H1 (cell line): ENCODE data around the gene KCNH1. TPM values are rescaled to one million over a fixed set of nuclear protein-coding genes. Genes with fewer than 3 reads are reported as not detected.

Experiments used
- CTCF ChIA-PET: fragments of 300-600 bp; sonication (Branson Sonifier 250); formaldehyde crosslinking; loops from one replicate; lab custom pipeline; 2021; ENCODE audit not compliant: partially characterized antibody; lab: Charles Lee
- POLR2A ChIA-PET: fragments of 300-600 bp; sonication (Branson Sonifier 250); formaldehyde crosslinking; loops from one replicate; lab custom pipeline; 2021; ENCODE audit warnings: inconsistent platforms; ENCODE audit not compliant: partially characterized antibody; lab: Charles Lee
- DNase-seq, 2 experiments: peaks; one replicate each; pipeline versions ENCODE4 v3.0.0 to v3.0.0-alpha.2; 2010 to 2022; ENCODE audit warnings: low spot score in 2 of 2, low read depth in 1 of 2, mixed read lengths in 1 of 2
- FAIRE-seq: peaks from 2 replicates; lab custom pipeline; 2011; peaks lifted over from hg19 to GRCh38; lab: Jason Lieb, UNC
- H2AFZ ChIP-seq: 2 replicates; pipeline ENCODE4 v1.8.1; 2012; ENCODE audit warnings: low read length, inconsistent platforms
- H2AK5ac ChIP-seq: 2 replicates; pipeline ENCODE4 v1.6.1; 2013; ENCODE audit warnings: low read depth, low read length
- H2BK120ac ChIP-seq: replicated peaks from 2 replicates; pipeline ENCODE3; 2013; ENCODE audit warnings: low read depth, low read length, inconsistent platforms
- H2BK12ac ChIP-seq: 2 replicates; pipeline ENCODE4 v1.6.1; 2013; ENCODE audit warnings: low read depth, low read length
- H2BK15ac ChIP-seq: 2 replicates; pipeline ENCODE4 v1.6.1; 2013; ENCODE audit warnings: low read length
- H2BK20ac ChIP-seq: 2 replicates; pipeline ENCODE4 v1.6.1; 2013; ENCODE audit warnings: low read length
- H2BK5ac ChIP-seq: 2 replicates; pipeline ENCODE4 v1.6.1; 2013; ENCODE audit warnings: low read depth, low read length
- H3K14ac ChIP-seq: 2 replicates; pipeline ENCODE4 v1.6.1; 2013; ENCODE audit warnings: inconsistent platforms; ENCODE audit not compliant: insufficient read length
- H3K18ac ChIP-seq: 2 replicates; pipeline ENCODE4 v1.6.1; 2013; ENCODE audit warnings: low read length; ENCODE audit errors: extremely low read depth
- H3K23ac ChIP-seq: 2 replicates; pipeline ENCODE4 v1.6.1; 2013; ENCODE audit warnings: inconsistent platforms; ENCODE audit not compliant: insufficient read length
- H3K23me2 ChIP-seq: 2 replicates; pipeline ENCODE4 v1.6.1; 2013; ENCODE audit warnings: low read depth, low read length
- H3K27ac ChIP-seq: 2 replicates; pipeline ENCODE4 v1.6.1; 2011; ENCODE audit warnings: low read depth, low read length, inconsistent platforms
- H3K27me3 ChIP-seq, 4 experiments: replicated peaks in 1 of 4; 1 replicate in 1 of 4; 2 replicates in 3 of 4; pipeline versions ENCODE4 v1.6.1 to v1.8.1; 2011 to 2013; ENCODE audit warnings: low read length in 3 of 4, mild to moderate bottlenecking in 3 of 4, inconsistent platforms in 2 of 4, mixed read lengths in 2 of 4, moderate library complexity in 1 of 4; ENCODE audit not compliant: control insufficient read depth in 3 of 4, insufficient read depth in 3 of 4; ENCODE audit errors: extremely low read depth in 1 of 4
- H3K36me3 ChIP-seq, 4 experiments: 2 replicates each; pipeline versions ENCODE4 v1.6.1 to v1.8.1; 2011 to 2013; ENCODE audit warnings: mild to moderate bottlenecking in 4 of 4, low read length in 3 of 4, moderate library complexity in 2 of 4, control low read depth in 1 of 4, inconsistent platforms in 1 of 4; ENCODE audit not compliant: insufficient read depth in 4 of 4, control insufficient read depth in 2 of 4
- H3K4ac ChIP-seq: replicated peaks from 2 replicates; pipeline ENCODE3; 2013; ENCODE audit warnings: low read length, low read depth, mixed read lengths, inconsistent platforms; ENCODE audit not compliant: insufficient read length
- H3K4me1 ChIP-seq, 4 experiments: replicated peaks in 1 of 4; 1 replicate in 1 of 4; 2 replicates in 3 of 4; pipeline versions ENCODE4 v1.6.1 to v1.8.1; 2011 to 2013; ENCODE audit warnings: low read length in 3 of 4, inconsistent platforms in 2 of 4, mixed read lengths in 1 of 4; ENCODE audit not compliant: insufficient read depth in 4 of 4, control insufficient read depth in 3 of 4
- H3K4me2 ChIP-seq, 2 experiments: 2 replicates each; pipeline versions ENCODE4 v1.6.1 to v1.8.1; 2011 to 2013; ENCODE audit warnings: low read depth in 2 of 2, low read length in 2 of 2, control low read depth in 1 of 2, inconsistent platforms in 1 of 2, mild to moderate bottlenecking in 1 of 2; ENCODE audit not compliant: insufficient read depth in 1 of 2
- H3K4me3 ChIP-seq, 4 experiments: fragments of 200-600, 300-600 bp in 1 of 4; sonication (generic), shearing (Covaris generic), sonication (Bioruptor Twin) in 1 of 4; 2 replicates each; pipeline versions ENCODE4 v1.5.1 to v1.8.1; 2011 to 2016; ENCODE audit warnings: low read length in 4 of 4, low read depth in 3 of 4, control low read depth in 2 of 4, inconsistent platforms in 2 of 4, mild to moderate bottlenecking in 2 of 4, mixed read lengths in 1 of 4, moderate library complexity in 1 of 4; ENCODE audit not compliant: insufficient read depth in 2 of 4; ENCODE audit errors: extremely low read depth in 1 of 4
- H3K56ac ChIP-seq: replicated peaks from 2 replicates; pipeline ENCODE3; 2013; ENCODE audit warnings: low read depth, mild to moderate bottlenecking, mixed read lengths, low read length, inconsistent platforms; ENCODE audit not compliant: insufficient read length
- H3K79me1 ChIP-seq: 2 replicates; pipeline ENCODE4 v1.6.1; 2013; ENCODE audit warnings: low read depth, low read length, control low read depth
- H3K79me2 ChIP-seq, 2 experiments: 2 replicates each; pipeline versions ENCODE4 v1.6.1 to v1.8.1; 2012 to 2013; ENCODE audit warnings: low read length in 2 of 2, mild to moderate bottlenecking in 2 of 2, inconsistent platforms in 1 of 2; ENCODE audit not compliant: insufficient read depth in 2 of 2, control insufficient read depth in 1 of 2
- H3K9ac ChIP-seq, 4 experiments: replicated peaks in 1 of 4; 1 replicate in 1 of 4; 2 replicates in 3 of 4; pipeline versions ENCODE4 v1.6.1 to v1.8.1; 2011 to 2013; ENCODE audit warnings: low read depth in 3 of 4, low read length in 3 of 4, control low read depth in 2 of 4, mild to moderate bottlenecking in 2 of 4, moderate library complexity in 2 of 4, inconsistent platforms in 1 of 4; ENCODE audit errors: extremely low read depth in 1 of 4
- H3K9me3 ChIP-seq, 2 experiments: 2 replicates each; pipeline versions ENCODE4 v1.6.1 to v1.8.1; 2012 to 2013; ENCODE audit warnings: mild to moderate bottlenecking in 2 of 2, moderate library complexity in 2 of 2, control low read depth in 1 of 2, inconsistent platforms in 1 of 2, low read depth in 1 of 2, low read length in 1 of 2, mixed read lengths in 1 of 2; ENCODE audit not compliant: insufficient read depth in 2 of 2
- H4K20me1 ChIP-seq, 2 experiments: replicated peaks in 1 of 2; 2 replicates each; pipeline versions ENCODE3 to v1.8.1; 2011 to 2013; ENCODE audit warnings: inconsistent platforms in 2 of 2, low read length in 2 of 2, mild to moderate bottlenecking in 1 of 2; ENCODE audit not compliant: insufficient read depth in 2 of 2, control insufficient read depth in 1 of 2
- H4K5ac ChIP-seq: 2 replicates; pipeline ENCODE4 v1.6.1; 2013; ENCODE audit warnings: low read length, low read depth, mixed read lengths, inconsistent platforms; ENCODE audit not compliant: insufficient read length
- H4K8ac ChIP-seq: 2 replicates; pipeline ENCODE4 v1.8.0; 2013; ENCODE audit warnings: mild to moderate bottlenecking, moderate library complexity, low read length, inconsistent platforms; ENCODE audit not compliant: insufficient read depth; ENCODE audit errors: extremely low read depth
- H4K91ac ChIP-seq: replicated peaks from 2 replicates; pipeline ENCODE3; 2013; ENCODE audit warnings: low read length, mixed read lengths, inconsistent platforms; ENCODE audit not compliant: insufficient read length
- SUZ12 ChIP-seq: fragments of 200-600 bp; sonication (generic); IDR thresholded peaks from 2 replicates; pipeline ENCODE4 v1.6.1; 2012; ENCODE audit warnings: mild to moderate bottlenecking, inconsistent platforms, low read length, moderate library complexity, mixed read lengths
- polyA plus RNA-seq, 7 experiments: library from polyadenylated mRNA; depleted of rRNA in 3 of 7; stranded (reverse) in 5 of 7; unstranded in 2 of 7; fragments of >200 nt in 5 of 7; fragments of 200-250 nt in 2 of 7; gene quantifications; 1 replicate in 5 of 7; 2 replicates in 1 of 7; 4 replicates in 1 of 7; pipeline versions ENCODE4 v1.2.1 to v1.2.3, GENCODE V29; 2011 to 2013; ENCODE audit warnings: missing spikeins in 2 of 7, mixed read lengths in 2 of 7
- total RNA-seq: library from RNA; stranded (reverse); fragmentation: NEBNext Ultra II Directional; extraction: Animal tissue kit (Norgen Biotek cat#: 25700); gene quantifications from 2 replicates; pipeline ENCODE4 v1.2.1, GENCODE V29; 2021

The KCNH1 gene
- total and polyA plus RNA-seq, 2 of the 8 experiments (the other 6 are each of a cell fraction or from before 2014, with no cell fraction given), result 0.27 to 0.34 TPM

DNA sequence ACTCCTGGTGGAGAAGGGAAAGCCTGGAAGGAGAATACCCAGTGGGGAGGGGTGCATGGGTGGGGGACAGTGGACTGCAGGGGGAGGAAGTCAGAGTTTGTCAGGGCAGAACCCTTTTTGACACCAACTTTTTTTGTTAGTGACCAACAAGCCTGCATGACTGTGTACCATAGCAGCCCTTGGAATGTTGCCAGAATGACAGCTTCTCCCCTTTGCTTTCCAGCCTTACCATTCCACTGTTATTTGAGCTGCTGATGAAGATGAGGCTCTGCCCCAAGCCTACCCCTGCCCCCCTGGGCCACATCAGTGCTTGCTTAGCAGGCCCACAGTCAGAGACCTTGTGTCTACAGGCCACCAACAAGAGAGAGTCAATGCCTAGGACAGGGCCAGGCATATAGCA is 464.0 kb downstream of the KCNH1 start:
- no peak overlapping the region for H4K5ac ChIP-seq
- no peaks in the 10 kb centered on the region for H3K27me3 ChIP-seq
- H3K4me3 ChIP-seq, result no peak overlapping the region
- no peaks in the 10 kb centered on the region for H3K36me3 ChIP-seq
- no peak overlapping the region for H3K56ac ChIP-seq
- DNase-seq (no peak), FAIRE-seq (no peak)
- H2BK15ac ChIP-seq, result no peak overlapping the region
- CTCF ChIA-PET, result interaction anchor here (1.1 to 2.2 kb wide), 3 partner anchors 15 to 464 kb away, joined by 4 to 6 read pairs (median 4); partner anchors contain the start of gene KCNH1
- no peak overlapping the region for H2AFZ ChIP-seq
- no peak overlapping the region for H3K23ac ChIP-seq
- H4K91ac ChIP-seq, result no peak overlapping the region
- H3K9me3 ChIP-seq, result no peaks in the 10 kb centered on the region
- no peak overlapping the region for H3K27ac ChIP-seq
- no peak for TF ChIP-seq SUZ12
- H2AK5ac ChIP-seq, result no peak overlapping the region
- no peak overlapping the region for H3K4me2 ChIP-seq
- no peak overlapping the region for H3K18ac ChIP-seq
- no peaks in the 10 kb centered on the region for H3K23me2 ChIP-seq
- H2BK5ac ChIP-seq, result no peak overlapping the region
- H2BK12ac ChIP-seq, result no peak overlapping the region
- no peak overlapping the region for H3K9ac ChIP-seq
- no peaks in the 10 kb centered on the region for H3K79me1 ChIP-seq
- H3K4me1 ChIP-seq, result no peaks in the 10 kb centered on the region
- no peak overlapping the region for H3K14ac ChIP-seq
- no peak overlapping the region for H4K8ac ChIP-seq
- H2BK20ac ChIP-seq, result no peak overlapping the region
- H3K79me2 ChIP-seq, result no peaks in the 10 kb centered on the region
- H4K20me1 ChIP-seq, result no peaks in the 10 kb centered on the region
- no peak overlapping the region for H3K4ac ChIP-seq
- POLR2A ChIA-PET, result no interaction called here
- no peak overlapping the region for H2BK120ac ChIP-seq
